Glutamatergic neuron (in vitro differentiated cells): ENCODE measurements around the gene GMDS. TPM values are rescaled to one million over a fixed set of nuclear protein-coding genes. Genes with fewer than 3 reads are reported as not detected.

Source experiments
- DNase-seq: peaks from one replicate; pipeline ENCODE4 v3.0.0; 2022
- H3K27ac Mint-ChIP-seq: one replicate; pipeline ENCODE4 v1.8.0; 2020; ENCODE audit warnings: mild to moderate bottlenecking, mixed read lengths, inconsistent platforms; ENCODE audit not compliant: unreplicated experiment
- H3K27me3 Mint-ChIP-seq: one replicate; pipeline ENCODE4 v1.8.0; 2020; ENCODE audit warnings: mild to moderate bottlenecking, moderate library complexity, mixed read lengths, inconsistent platforms; ENCODE audit not compliant: unreplicated experiment
- H3K36me3 Mint-ChIP-seq: one replicate; pipeline ENCODE4 v1.8.0; 2020; ENCODE audit warnings: mild to moderate bottlenecking, mixed read lengths, inconsistent platforms; ENCODE audit not compliant: unreplicated experiment
- H3K4me1 Mint-ChIP-seq: one replicate; pipeline ENCODE4 v1.8.0; 2020; ENCODE audit warnings: mild to moderate bottlenecking, low read depth, mixed read lengths, inconsistent platforms; ENCODE audit not compliant: unreplicated experiment
- H3K4me3 Mint-ChIP-seq: one replicate; pipeline ENCODE4 v1.8.0; 2020; ENCODE audit warnings: mild to moderate bottlenecking, mixed read lengths, inconsistent platforms; ENCODE audit not compliant: unreplicated experiment
- H3K9me3 Mint-ChIP-seq: one replicate; pipeline ENCODE4 v1.8.0; 2020; ENCODE audit warnings: mild to moderate bottlenecking, moderate library complexity, mixed read lengths, inconsistent platforms; ENCODE audit not compliant: unreplicated experiment
- total RNA-seq: library from RNA; stranded (reverse); fragmentation: NEBNext Ultra II Directional; extraction: Animal tissue kit (Norgen Biotek cat#: 25700); gene quantifications from one replicate; pipeline ENCODE4 v1.2.1, GENCODE V29; 2021; ENCODE audit not compliant: unreplicated experiment
- TF ChIP-seq, protein P1 (sequence below): fragments of 200-600 bp; sonication (generic); IDR thresholded peaks from one replicate; pipeline ENCODE4 v1.5.0; 2021; ENCODE audit not compliant: partially characterized antibody, unreplicated experiment

Gene GMDS
- total RNA-seq, 1 donor from 2014 or later, result 8.9 TPM

DNA sequence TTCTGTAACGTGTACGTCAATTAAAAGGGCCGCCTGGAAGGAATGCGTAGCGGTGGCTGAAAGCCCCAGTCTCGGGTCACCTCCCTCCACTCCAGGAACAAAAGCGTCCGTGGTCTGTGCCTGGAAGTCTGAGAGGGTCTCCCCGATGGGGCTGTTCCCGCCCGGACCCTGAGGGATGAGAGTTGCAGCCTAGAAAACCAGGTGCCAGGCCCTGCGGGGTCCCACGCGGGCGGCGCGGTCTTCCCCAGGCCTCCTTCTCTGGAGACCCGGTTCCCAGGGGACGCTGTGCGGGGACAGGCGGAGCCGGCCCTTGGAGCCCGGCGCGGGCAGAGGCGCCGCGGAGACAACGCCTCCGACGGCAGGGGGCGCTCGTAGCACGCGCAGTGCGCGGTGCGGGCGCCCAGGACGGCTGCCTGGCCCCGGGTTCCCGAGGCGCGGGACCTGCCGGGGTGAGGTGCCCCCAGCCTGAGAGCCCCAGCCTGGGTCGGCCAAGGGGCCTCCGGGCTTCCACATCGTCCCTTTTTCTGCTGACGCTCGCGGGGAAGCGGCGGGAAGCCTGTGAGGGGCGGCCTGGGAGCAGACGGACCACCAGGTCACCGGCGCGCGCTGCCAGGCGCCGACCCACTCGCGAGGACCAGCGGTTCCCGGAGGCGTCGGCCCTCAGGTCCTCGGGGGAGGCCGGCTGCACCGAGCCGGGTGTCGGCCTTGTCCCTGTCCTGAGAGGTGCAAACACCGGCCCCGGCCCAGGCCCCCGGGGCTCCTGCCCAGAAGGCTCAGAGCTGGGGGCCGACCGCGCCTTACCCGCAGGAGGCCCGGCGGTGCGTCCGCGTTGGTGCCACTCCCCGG lies 641.0 kb downstream of the GMDS start:
- Mint-ChIP-seq H3K9me3 (peaks cover 12% of the 10 kb centered on the region), H3K36me3 (no peaks in the 10 kb centered on the region), H3K27ac (no peak overlapping the region), H3K4me1 (peaks cover 24% of the 10 kb centered on the region), H3K27me3 (peaks cover 15% of the 10 kb centered on the region), H3K4me3 (no peak overlapping the region)
- peak; percentile 85 for DNase-seq
- TF ChIP-seq, protein P1, sequence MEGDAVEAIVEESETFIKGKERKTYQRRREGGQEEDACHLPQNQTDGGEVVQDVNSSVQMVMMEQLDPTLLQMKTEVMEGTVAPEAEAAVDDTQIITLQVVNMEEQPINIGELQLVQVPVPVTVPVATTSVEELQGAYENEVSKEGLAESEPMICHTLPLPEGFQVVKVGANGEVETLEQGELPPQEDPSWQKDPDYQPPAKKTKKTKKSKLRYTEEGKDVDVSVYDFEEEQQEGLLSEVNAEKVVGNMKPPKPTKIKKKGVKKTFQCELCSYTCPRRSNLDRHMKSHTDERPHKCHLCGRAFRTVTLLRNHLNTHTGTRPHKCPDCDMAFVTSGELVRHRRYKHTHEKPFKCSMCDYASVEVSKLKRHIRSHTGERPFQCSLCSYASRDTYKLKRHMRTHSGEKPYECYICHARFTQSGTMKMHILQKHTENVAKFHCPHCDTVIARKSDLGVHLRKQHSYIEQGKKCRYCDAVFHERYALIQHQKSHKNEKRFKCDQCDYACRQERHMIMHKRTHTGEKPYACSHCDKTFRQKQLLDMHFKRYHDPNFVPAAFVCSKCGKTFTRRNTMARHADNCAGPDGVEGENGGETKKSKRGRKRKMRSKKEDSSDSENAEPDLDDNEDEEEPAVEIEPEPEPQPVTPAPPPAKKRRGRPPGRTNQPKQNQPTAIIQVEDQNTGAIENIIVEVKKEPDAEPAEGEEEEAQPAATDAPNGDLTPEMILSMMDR, result peak; percentile 99

- Mint-ChIP-seq H3K4me1 (peaks cover 26% of the 10 kb centered on the region), H3K4me3 (peak overlapping the region; percentile 15), H3K27me3 (peaks cover 13% of the 10 kb centered on the region), H3K9me3 (peaks cover 10% of the 10 kb centered on the region), H3K27ac (no peak overlapping the region), H3K36me3 (no peaks in the 10 kb centered on the region)
- no peak for DNase-seq
- TF ChIP-seq, protein P1, result no peak
Observed at GRCh38 chr6:1603708-1604107, 641.7 kb downstream of the GMDS start.

DNA sequence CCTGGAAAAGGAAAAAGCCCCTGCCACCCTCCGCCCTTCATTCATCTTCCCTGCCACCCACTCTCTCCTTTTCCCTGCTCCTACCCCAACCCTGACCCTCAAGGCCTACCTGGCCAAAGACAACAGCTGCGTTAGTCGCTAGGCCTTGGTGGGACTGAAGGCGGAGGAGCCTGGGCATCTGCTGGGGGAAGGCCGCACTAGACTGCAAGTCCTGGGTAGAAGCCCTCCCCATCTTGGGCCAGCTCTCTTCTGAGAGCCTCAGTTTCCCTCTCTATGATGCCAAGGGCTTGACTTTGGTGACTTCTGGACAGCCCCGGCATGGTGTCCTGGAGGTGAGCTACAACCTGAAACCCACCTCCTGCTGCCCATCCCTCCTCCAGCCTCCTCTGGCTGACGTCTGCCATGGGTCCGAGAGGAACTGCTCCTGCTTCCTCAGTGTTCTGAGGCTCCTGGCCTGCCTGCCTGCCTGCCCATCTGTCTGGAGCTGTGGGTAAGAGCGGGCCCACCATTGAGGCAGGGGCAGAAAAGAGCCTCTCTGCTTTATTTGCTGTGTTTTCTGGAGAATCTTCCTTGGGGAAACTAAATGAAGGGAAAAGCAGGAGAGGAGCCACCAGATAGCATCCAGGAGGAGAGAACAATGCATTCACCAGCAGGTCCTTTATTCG lies 643.2 kb downstream of the GMDS start:
- no peak for DNase-seq
- H3K27ac Mint-ChIP-seq, result no peak overlapping the region
- H3K4me1 Mint-ChIP-seq, result peaks cover 19% of the 10 kb centered on the region
- H3K36me3 Mint-ChIP-seq, result no peaks in the 10 kb centered on the region
- TF ChIP-seq, protein P1, result no peak
- H3K9me3 Mint-ChIP-seq, result peaks cover 3% of the 10 kb centered on the region
- H3K4me3 Mint-ChIP-seq, result no peak overlapping the region
- H3K27me3 Mint-ChIP-seq, result peaks cover 10% of the 10 kb centered on the region

DNA sequence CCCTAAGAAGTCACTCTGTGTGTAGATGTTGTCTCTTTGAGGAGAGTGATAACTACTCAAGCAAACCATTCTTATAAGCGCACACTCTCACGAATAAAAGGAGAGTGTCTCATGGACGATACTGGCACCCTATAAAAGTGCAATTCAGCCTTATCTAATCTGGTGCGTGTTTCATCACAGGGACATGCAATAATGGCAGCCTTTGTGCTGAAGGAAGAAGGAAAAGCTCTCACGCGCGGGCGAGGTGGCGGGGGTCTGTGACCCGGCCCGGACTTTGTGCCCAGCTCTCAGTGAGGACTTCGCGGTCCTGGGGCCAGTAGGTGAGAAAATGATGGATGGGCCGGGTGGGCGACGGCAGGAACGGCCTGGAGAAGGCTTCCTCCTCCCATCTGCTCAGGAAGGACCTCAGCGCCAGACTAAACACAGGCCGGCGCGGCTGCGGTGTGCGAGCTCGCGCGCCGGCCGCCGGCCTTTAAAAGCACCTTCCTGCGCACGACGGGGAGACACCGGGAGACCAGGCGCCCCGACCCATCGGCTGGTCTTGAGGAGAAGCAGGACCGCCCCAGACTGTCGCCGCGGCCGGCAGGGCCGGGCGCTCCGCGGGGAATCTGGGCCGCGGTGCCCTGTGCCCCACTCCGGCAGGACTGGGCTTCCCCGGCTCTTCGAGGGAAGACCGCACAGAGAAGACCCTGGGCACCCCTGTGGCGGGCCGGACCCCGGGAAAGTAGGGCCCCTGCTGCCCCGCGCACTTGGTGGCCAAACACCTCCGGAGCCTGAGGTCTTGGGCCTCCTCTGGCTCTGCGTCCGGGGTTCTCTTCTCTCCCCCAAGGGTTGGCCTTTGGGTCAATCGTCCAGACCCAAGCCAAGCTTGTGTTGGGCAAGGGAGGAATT lies 644.0 kb downstream of the GMDS start:
- H3K36me3 Mint-ChIP-seq, result no peaks in the 10 kb centered on the region
- no peak overlapping the region for H3K4me3 Mint-ChIP-seq
- no peak for DNase-seq
- no peaks in the 10 kb centered on the region for H3K9me3 Mint-ChIP-seq
- peaks cover 11% of the 10 kb centered on the region for H3K27me3 Mint-ChIP-seq
- TF ChIP-seq, protein P1, result no peak
- no peak overlapping the region for H3K27ac Mint-ChIP-seq
- H3K4me1 Mint-ChIP-seq, result peaks cover 18% of the 10 kb centered on the region
